Stimulated activated naive CD8-positive, alpha-beta T cell treated with anti-CD3 and anti-CD28 coated beads, Interleukin-15, Interleukin-2, amounts not matched to agents 100 U/mL and 50 U/mL, for 24 hours (primary cell): ENCODE measurements around the gene RCC1.
"Not testable (repeated sequence)": the region's sequence is repeated elsewhere in the genome, so short reads cannot be mapped to it uniquely, and the experiment has no call there.

ENCODE experiments used
- ATAC-seq: fragments of 150-1000 bp; cut with Tn5 transposase; one replicate; pipeline ENCODE4 v1.10.0; 2021
- DNase-seq: peaks from one replicate; pipeline ENCODE4 v3.0.0; 2021

The RCC1 gene, protein sequence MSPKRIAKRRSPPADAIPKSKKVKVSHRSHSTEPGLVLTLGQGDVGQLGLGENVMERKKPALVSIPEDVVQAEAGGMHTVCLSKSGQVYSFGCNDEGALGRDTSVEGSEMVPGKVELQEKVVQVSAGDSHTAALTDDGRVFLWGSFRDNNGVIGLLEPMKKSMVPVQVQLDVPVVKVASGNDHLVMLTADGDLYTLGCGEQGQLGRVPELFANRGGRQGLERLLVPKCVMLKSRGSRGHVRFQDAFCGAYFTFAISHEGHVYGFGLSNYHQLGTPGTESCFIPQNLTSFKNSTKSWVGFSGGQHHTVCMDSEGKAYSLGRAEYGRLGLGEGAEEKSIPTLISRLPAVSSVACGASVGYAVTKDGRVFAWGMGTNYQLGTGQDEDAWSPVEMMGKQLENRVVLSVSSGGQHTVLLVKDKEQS

DNA sequence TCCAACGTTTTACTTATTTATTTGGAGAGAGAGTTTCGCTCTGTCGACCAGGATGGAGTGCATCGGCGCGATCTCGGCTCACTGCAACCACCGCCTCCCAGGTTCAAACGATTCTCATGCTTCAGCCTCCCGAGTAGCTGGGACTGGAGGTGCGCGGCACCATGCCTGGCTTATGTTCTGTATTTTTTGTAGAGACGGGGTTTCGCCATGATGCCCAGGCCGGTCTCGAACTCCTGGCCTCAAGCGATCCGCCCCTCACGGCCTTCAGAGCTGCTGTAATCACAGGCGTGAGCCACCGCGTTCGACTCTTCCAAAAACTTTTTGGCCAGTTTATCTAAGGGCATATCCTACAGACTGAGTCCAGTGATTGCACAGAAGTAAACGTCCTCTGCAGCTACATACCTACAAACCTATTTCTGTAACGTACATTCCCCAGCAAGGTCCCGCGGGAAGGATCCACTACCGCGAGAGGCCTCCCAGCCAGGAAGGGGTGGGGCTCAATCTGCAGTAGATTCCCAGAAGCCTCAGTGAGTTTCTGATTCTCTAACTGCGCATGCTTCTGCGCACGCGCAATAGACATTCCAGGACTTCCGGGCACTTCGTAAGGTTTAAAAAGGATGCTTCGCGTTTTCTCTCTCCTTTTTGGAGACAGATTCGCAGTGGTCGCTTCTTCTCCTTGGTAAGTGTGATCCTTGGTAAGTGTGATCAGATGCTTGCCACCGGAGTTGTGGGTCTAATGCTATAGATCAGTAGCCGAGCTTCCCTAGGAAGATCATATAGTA, at the start of gene RCC1:
TSS of gene RCC1 (plus strand) at position 638 of the 782 bp plus-strand sequence. CDS start 23,824 bp downstream, outside the sequence.
- ATAC-seq (peak; percentile 83), DNase-seq (peak; percentile 94)

DNA sequence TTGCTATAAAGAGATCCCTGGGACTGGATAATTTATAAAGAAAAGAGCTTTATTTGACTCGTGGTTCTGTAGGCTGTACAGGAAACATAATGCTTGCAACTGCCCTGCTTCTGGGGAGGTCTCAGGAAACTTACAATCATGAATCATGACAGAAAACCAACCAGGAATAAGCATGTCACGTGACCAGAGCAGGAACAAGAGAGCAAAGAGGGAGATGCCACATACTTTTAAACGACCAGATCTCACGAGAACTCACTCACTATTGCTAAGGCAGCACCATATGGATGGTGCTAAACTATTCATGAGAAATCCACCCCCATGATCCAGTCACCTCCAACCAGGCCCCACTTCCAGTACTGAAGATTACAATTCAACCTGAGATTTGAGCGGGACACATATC, 49.8 kb upstream of the RCC1 start:
- ATAC-seq = peak; percentile 40
- DNase-seq = no peak

DNA sequence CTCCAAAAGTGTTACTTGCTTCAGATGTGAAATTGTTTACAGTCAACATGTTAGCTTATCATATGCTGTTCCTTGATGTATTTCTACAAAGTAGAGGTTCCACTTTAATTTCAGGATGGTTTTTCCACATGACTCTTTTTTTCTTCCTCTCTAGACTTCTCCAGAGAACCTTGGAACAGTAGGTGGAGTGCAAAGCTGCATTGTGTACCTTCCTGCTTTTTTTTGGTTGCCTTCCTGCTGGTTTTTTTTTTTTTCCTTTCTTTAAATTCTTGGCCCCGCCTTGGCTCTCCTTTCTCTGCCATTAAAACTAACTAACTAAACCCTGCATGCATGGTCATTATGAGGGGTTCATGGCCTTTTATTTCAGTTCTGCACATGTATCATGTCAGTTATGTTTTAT, 48.2 kb upstream of the RCC1 start:
- DNase-seq (no peak), ATAC-seq (no peak)

DNA sequence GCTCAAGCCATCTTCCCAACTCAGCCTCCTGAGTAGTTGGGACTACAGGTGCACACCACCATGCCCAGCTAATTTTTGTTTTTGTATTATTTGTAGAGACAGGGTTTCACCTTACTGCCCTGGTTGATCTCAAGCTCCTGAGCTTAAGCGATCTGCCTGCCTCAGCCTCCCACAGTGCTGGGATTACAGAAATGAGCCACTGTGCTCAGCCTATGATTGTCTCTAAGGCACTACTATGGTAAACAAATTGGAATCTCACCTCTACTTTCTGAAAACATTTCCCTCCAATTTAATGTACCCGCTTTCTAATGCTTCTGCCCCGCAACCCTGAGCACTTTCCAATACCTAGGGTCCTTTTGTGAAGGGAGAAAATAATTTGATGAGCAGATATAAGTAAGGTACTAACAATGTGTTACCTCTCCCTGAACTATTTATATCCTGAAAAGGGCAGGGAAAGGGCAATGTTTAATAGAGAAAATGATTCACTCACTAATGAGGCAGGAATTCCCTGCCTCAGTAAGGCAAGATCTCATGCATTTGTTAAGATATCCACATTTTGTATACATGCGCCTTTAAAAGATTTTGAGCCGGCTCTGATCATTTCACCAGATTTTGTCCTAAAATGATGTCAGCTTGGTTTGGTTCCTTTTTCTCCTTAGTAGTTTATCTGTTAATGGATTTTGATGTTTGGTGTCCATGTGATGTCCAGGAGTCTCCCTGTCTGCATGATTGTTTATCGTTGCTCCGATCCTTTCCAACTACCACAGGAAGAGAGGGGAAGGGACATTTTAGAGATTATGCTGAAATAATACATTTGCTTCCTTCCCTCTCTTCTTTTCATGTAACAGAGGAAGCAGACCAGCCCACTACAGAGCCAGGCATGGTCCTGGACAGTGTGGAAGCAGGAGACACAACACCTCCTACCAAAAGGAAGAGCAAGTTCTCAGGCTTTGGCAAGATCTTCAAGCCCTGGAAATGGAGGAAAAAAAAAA, 47.3 kb upstream of the RCC1 start:
- ATAC-seq (no peak), DNase-seq (no peak)

DNA sequence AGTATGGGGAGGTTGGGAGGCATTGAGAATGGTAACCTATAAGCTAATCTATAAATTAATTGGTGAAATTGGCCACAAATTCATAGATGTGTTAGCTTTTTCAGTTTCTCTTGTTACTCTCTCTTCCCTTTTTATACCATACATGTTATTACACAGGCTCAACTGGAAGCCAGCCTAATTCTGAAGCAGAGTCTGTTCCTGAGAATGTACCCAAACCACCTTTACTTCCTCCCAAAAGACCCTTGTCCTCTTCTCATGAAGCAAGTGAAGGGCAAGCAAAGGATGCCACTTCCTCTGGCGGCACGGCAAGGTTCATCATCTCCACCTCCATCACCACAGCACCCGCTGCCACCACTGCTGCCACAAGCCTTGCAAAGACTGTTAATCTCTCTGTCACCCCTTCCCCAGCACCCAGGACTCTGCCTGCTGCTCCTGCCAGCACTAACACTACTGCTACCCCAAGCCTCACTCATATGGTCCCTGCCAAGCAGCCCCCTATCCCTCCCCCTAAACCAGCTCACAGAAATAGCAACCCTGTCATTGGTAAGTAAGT, 39.5 kb upstream of the RCC1 start:
- ATAC-seq = no peak
- no peak for DNase-seq

DNA sequence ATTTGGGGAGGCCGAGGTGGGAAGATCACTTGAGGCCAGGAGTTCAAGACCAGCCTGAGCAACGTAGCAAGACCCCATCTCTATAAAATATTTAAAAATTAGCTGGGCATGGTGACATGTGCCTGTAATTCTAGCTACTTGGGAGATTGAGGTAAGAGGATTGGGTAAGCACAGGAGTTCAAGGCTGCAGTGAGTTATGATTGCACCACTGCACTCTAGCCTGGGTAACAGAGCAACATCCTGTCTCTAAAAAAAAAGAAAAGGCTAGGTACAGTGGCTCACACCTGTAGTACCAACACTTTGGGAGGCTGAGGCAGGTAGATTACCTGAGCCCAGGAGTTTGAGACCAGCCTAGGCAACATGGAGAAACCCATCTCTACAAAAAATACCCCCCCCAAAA, 35.7 kb upstream of the RCC1 start:
- no peak for ATAC-seq
- no peak for DNase-seq

DNA sequence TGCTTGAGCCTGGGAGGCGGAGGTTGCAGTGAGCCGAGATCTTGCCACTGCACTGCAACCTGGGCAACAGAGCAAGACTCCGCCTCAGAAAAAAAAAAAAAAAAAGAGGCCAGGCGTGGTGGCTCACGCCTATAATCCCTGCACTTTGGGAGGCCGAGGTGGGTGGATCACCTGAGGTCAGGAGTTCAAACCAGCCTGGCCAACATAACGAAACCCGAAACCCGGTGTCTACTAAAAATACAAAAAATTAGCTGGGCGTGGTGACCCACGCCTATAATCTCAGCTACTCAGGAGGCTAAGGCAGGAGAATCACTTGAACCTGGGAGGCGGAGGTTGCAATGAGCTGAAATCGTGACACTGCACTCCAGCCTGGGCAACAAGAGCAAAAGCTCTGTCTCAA, 26.3 kb upstream of the RCC1 start:
- ATAC-seq, DNase-seq: not testable (repeated sequence)

DNA sequence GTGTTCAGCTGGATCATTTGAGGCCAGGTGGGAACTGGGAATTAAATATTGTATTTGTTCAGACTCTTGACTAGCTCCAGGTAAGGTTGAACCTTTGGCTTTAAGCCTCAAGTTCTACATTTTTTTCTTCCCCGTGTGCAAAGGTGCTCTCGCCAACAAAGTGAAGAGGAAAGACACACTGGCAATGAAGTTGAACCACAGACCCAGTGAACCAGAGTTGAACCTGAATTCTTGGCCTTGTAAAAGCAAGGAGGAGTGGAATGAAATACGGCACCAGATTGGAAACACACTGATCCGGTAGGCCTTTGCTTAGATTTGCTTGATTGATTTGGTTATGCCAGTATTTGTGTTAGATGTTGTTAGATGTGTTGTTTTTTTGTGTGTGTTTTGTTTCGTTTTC, 25.5 kb upstream of the RCC1 start:
- ATAC-seq (no peak), DNase-seq (no peak)

DNA sequence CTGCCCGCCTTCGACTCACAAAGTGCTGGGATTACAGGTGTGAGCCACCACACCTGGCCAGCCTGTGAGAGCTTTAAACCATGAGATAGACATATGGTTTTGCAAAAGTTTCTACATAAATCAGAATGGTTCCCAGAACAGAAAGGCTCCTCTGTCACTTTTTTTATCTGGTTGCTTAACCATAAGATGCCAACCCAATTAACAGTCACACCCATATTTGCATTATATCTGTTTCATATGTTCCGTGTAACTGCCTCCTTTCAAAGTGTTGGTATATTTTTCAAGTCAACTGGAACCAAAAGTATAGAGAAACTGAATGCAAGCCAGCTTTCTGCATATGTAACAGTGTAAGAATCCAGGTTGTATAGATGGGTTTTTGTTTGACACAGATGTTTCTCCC, 23.7 kb upstream of the RCC1 start:
- ATAC-seq (no peak), DNase-seq (no peak)

DNA sequence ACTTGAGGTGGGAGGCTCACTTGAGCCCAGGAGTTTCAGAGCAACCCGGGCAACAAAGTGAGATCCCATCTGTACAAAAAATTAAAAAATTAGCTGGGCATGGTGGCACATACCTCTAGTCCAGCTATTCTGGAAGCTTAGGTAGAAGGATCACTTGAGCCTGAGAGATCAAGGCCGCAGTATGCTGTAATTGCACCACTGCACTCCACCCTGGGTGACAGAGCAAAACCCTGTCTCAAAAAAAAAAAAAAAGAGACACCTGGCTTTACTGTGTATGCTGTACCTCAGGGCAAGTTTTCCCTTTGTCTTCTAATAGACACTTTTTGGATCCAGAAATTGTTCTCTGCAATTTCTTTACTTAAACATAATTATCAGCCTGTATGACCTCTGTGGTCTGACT, 23.1 kb upstream of the RCC1 start:
- no peak for ATAC-seq
- no peak for DNase-seq

DNA sequence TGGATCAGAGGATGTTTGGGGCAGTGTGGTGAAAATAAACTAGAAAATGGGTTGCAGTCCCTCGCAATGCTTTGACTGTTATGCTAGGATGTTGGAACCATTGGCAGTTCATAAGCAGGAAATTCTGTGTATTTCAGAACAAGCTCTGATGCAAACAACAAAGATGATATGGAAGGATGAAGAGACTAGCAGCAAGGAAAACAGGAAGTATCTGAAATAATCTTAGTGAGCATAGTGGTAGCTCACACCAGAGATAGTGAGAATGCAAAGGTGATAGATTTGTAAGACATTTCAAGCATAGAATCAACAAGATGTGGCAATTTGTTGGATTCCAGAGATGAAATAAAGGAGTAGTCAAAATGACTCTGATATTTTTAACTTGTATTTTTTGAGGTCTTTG, 11.1 kb upstream of the RCC1 start:
- ATAC-seq = no peak

DNA sequence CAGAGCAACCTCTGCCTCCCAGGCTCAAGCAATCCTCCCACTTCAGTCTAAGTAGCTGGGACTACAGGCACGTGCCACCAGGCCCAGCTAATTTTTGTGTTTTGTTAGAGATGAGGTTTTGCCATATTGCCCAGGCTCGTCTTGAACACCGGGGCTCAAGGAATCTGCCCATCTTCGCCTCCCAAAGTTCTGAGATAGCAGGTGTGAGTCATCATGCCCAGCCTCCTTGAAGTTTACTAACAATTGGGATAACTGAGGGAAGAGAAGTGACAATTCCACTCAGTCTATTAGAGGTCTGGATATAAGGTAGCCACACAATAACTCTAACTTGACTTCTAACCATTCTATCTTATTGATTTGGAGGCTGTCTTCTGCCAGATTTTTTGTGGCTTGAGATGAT, 6.3 kb upstream of the RCC1 start:
- ATAC-seq = no peak
- DNase-seq = no peak

More for the DNA sequence above, 11.1 kb upstream of the RCC1 start:
- no peak for DNase-seq

DNA sequence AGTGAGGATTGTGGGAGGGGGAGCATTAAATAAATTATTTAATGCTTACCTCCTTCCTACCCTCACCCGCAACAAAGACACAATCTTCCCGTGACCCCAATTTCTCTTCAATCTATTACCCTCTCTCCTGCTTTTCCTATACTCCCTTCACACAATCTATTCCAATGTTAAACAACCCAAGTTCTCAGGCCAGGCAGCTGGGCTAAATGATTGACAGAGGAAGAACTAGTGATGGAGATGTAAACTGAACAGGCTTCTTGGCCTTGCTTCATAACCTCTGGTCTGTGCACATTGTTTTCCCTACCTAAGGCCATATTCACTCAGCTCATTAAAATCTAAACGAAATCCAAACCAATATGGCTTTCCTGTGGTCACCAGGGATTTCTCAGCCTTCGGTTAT, 3.9 kb upstream of the RCC1 start:
- no peak for DNase-seq
- no peak for ATAC-seq

DNA sequence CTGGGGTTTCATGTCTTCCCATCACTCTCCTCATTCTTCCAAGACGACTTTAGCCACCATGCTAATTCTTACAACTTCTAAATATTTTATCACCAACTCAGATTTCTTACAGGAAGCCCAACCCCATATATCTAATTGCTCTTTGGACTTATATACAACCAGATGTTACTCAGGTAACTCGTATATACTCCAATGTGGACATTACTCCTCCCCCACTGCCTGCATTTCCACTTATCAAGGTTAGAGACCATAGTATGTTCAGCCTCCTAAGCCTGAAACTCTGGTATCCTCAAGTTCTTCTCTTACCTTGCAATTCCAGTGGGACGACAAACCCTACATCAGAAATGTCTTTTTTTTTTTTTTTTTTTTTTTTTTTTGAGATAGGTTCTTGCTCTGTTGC, 2.7 kb upstream of the RCC1 start:
- ATAC-seq (no peak), DNase-seq (no peak)

DNA sequence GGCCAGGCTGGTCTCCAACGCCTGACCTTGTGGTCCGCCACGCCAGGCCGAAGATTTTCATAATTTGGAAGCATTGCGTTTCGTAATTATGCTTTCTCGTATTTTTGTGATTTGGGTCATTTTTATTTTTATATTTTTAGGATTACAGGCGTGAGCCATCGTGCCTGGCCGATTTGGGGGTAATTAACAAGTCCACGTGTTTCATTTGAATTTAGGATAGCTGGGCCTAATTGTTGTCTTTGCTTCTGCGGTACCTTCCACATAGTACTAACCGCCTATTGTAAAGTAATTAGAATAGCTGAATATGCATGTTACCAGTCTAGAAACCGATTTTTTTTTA, 1.0 kb downstream of the RCC1 start:
- DNase-seq (peak; percentile 22), ATAC-seq (no peak)

DNA sequence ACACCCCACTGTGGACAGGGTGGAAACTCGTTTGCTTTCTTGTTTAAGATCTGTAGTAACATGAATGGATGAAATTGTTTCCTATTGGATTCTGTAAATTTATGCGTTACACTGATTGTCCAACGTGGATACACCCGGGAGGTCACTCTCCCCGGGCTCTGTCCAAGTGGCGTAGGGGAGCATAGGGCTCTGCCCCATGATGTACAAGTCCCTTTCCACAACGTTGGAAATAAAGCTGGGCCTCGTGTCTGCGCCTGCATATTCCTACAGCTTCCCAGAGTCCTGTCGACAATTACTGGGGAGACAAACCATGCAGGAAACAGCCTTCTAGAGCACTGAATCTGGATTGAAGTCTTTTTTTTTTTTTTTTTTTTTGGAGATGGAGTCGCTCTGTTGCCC, 1.4 kb downstream of the RCC1 start:
- DNase-seq (peak; percentile 36), ATAC-seq (no peak)

DNA sequence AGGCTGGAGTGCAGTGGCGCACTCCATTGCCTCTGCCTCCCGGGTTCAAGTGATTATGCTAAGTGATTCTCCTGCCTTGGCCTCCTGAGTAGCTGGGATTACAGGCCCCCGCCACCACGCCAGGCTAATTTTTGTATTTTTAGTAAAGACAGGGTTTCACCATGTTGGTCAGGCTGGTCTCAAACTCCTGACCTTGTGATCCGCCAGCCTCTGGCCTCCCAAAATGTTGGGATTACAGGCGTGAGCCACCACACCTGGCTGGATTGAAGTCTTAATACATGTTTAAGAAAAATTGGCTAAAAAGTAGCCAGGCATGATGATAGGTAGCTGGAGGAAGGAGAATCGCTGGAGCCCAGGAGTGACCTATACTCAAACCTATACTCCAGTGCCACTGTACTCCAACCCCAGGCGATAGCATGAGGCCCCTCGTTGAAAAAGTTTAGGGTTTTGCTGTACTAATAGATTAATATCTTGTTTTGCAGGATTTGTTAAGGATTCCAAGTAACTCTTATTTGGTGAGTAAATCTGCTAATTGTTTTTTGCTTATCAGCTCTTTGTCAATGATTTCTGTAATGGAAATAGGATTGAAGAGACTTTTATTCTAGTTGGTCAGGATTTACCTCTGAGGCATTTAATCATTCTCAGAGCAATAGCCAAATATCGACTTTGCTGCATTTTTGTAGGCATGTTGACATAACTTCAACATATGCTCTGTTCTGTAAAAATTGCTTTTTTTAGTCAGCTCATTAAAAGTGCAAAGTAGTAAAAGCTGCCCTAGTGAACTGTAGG, 2.0 kb downstream of the RCC1 start:
- ATAC-seq (no peak), DNase-seq (peak; percentile 18)

DNA sequence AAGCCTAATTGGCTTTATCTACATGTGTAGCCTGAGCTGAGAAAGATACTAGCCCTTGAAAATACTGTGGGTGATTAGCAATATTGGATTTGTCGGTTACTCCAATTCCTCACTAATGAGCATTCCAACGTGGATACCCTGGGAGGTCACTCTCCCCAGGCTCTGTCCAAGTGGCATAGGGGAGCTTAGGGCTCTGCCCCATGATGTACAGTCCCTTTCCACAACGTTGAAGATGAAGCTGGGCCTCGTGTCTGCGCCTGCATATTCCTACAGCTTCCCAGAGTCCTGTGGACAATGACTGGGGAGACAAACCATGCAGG, 2.6 kb downstream of the RCC1 start:
- no peak for ATAC-seq
- peak; percentile 36 for DNase-seq

DNA sequence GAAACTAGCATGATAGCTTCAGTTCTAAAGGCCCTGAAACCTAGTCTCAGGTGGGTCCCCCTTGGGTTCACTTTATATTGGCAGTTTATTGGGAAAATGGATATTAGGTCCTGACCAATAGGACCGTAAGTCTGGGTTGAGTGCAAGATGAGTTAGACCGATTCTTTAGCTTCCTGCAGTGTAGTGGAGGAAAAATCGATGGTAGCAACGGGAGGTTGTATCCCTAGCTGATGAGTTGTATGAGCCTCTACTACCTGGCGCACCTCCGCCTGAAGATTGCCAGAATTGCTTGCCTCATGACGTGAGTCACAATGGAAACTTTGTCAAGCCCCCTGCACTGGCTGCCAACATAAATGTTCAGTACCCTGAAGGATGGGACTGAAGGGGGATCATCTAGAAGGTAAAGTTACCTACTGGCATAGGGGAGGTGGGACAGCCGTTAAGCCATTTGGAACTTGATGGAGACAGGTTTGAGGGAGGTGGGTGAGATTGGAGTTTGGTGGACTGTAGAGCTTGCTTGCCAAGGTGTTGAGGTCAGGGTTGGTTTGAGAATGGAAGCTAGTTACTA, 3.9 kb downstream of the RCC1 start:
- no peak for ATAC-seq
- DNase-seq = peak; percentile 49

DNA sequence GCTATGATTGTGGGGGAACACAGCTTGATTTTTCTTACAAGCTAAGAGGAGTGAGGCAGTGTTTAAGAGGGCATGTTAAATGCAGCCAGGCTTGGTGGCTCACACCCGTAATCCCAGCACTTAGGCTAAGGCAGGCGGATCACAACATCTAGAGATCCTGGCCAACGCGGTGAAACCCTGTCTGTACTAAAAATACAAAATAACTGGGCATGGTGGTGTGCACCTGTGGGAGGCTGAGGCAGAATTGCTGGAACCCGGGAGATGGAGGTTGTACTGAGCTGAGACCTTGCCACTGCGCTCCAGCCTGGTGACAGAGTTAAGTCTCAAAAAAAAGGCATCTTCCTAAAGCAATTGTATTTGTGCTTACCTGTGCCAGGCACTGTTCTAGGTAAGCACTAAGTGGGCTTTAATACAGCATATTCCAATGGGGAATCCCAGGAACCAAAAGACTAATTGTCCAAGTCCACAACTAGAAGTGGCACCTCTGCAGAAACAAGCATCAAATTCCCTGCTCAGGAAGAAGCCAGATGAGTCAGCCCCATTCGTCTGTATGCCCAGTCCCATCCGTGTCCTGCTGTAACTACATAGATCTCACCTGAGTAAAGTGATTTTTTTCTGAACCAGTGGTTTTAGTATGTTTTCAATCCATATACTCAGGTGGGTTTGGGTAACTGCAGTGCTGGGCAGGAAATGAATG, 4.6 kb downstream of the RCC1 start:
- ATAC-seq (peak; percentile 7), DNase-seq (peak; percentile 52)
